ENCODE results near the gene GCAT.

DNA sequence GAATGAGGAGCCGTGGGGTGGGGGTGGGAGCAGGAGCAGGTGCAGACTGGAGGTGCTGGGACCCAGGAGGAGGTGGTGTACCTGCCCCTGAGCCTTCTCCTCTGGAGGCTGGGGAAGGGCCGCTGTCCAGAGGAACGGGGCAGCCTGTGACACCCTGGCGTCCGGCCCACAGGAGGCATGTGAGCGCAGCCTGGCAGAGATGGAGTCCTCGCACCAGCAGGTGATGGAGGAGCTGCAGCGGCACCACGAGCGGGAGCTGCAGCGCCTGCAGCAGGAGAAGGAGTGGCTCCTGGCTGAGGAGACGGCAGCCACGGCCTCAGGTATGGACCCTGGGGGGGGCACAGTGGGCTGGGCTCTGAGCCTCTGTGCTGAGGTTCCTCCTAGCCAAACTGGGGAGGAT lies 42.2 kb upstream of the GCAT start:
- TF ChIP-seq, protein P1, sequence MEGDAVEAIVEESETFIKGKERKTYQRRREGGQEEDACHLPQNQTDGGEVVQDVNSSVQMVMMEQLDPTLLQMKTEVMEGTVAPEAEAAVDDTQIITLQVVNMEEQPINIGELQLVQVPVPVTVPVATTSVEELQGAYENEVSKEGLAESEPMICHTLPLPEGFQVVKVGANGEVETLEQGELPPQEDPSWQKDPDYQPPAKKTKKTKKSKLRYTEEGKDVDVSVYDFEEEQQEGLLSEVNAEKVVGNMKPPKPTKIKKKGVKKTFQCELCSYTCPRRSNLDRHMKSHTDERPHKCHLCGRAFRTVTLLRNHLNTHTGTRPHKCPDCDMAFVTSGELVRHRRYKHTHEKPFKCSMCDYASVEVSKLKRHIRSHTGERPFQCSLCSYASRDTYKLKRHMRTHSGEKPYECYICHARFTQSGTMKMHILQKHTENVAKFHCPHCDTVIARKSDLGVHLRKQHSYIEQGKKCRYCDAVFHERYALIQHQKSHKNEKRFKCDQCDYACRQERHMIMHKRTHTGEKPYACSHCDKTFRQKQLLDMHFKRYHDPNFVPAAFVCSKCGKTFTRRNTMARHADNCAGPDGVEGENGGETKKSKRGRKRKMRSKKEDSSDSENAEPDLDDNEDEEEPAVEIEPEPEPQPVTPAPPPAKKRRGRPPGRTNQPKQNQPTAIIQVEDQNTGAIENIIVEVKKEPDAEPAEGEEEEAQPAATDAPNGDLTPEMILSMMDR (IDR thresholded peaks at IDR 0.05) = no peak
- TF ChIP-seq POLR2A (IDR thresholded peaks at IDR 0.05) (no peak), POLR2AphosphoS5 (IDR thresholded peaks at IDR 0.05) (peak in 1 of 4 donors; percentile 29), EP300 (IDR thresholded peaks at IDR 0.05) (no peak)
